Uterus (tissue), 2 donors: ENCODE results near the gene E2F6.

Experiments used
- CTCF ChIP-seq, 4 experiments: fragments of 200-600 bp in 2 of 4; fragments of 450-650 bp in 2 of 4; sonication (generic) in 2 of 4; IDR thresholded peaks; one replicate each; pipeline ENCODE4 v1.5.1; 2016 to 2019; ENCODE audit warnings: antibody characterized with exemption in 4 of 4, mild to moderate bottlenecking in 2 of 4, moderate library complexity in 1 of 4
- POLR2A ChIP-seq, 2 donors: fragments of 450-650 bp; IDR thresholded peaks; one replicate each; pipeline ENCODE4 v1.6.1; 2016; ENCODE audit warnings: antibody characterized with exemption in 2 of 2, mild to moderate bottlenecking in 1 of 2, moderate library complexity in 1 of 2

GRCh38 chr2:11467749-11468148 is 1.8 kb upstream of the E2F6 start:
- TF ChIP-seq CTCF (IDR thresholded peaks at IDR 0.05) (no peak), POLR2A (IDR thresholded peaks at IDR 0.05) (no peak)
